Gastroesophageal sphincter (tissue), 3 donors: ENCODE measurements around the gene GOLGA6B.
"Not testable (repeated sequence)": the region's sequence is repeated elsewhere in the genome, so short reads cannot be mapped to it uniquely, and the experiment has no call there.

Experiments used
- CTCF ChIP-seq, 4 experiments: fragments of 200-600 bp in 2 of 4; fragments of 450-650 bp in 2 of 4; sonication (generic) in 1 of 4; IDR thresholded peaks; one replicate each; pipeline ENCODE4 v1.5.1; 2017 to 2019; ENCODE audit warnings: antibody characterized with exemption in 4 of 4, mild to moderate bottlenecking in 2 of 4, moderate library complexity in 2 of 4
- POLR2A ChIP-seq, 2 donors: fragments of 450-650 bp; IDR thresholded peaks; one replicate each; pipeline ENCODE4 v1.6.1; 2017; ENCODE audit warnings: antibody characterized with exemption in 2 of 2, mild to moderate bottlenecking in 2 of 2, moderate library complexity in 1 of 2
- POLR2AphosphoS5 ChIP-seq: sonication (generic); formaldehyde crosslinking; IDR thresholded peaks from one replicate; pipeline ENCODE4 v1.6.1; 2017; ENCODE audit warnings: antibody characterized with exemption

DNA sequence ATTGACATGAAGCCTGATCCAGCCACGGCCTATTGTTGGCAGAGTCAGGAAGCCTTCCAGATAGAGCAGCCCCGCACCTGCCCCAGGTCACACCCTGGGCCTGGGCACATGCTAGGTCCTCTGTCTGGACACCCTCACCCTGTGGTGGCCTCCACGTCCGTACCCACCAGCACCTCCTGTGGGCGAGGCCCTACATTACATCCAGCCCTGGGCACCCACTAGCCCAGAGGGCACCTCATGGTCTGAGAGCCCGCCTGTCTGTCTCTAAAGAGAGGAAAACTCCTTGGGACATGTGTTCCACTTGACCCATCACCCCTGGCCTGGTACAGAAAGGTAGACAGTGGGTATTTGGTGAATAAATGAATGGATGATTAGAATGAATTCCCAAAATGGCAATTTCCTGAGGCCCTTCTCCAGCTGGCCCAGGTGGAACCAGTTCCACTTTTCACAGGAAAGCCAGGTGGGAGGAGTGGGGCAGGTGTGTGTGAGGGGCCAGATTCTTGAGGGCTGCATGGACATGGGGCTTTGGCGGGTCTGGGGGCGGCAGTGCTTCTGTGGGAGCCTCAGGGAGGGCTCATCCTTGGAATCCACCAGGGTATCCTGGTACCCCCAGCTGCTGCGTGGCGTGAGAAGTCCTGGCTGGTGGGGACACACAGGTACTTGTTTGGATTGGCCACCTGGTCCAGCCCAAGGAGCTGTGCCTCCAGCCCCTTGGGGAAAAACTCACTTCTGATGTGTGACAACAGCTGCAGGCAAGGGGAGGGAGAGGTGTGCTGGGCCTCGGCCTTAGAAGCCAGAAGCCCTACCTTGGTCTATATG, 26.0 kb upstream of the GOLGA6B start:
- TF ChIP-seq CTCF (IDR thresholded peaks at IDR 0.05); POLR2A (IDR thresholded peaks at IDR 0.05); POLR2AphosphoS5: not testable (repeated sequence)
